Liver (tissue), 5 donors: Measurements from ENCODE around the gene ANP32A. TPM values are rescaled to one million over a fixed set of nuclear protein-coding genes. Genes with fewer than 3 reads are reported as not detected.

ENCODE experiments used
- polyA plus RNA-seq, 2 donors: library from polyadenylated mRNA; stranded (reverse) in 1 of 2; unstranded in 1 of 2; fragments of 200-250 nt in 1 of 2; fragments of >200 nt in 1 of 2; fragmentation: Nextera tagmentation in 1 of 2; extraction: Ambion mirVana in 1 of 2; gene quantifications; one replicate each; pipeline versions ENCODE4 v1.2.1 to v1.2.3, GENCODE V29; 2013 to 2015
- small RNA-seq: library from RNA; depleted of rRNA; stranded (forward); fragments of <200 nt; gene quantifications from one replicate; pipeline ENCODE3, GENCODE V24; 2014
- total RNA-seq, 2 donors: library from RNA; depleted of rRNA; stranded (reverse); fragments of >200 nt; gene quantifications; one replicate each; pipeline ENCODE4 v1.2.3, GENCODE V29; 2014
- donor health status: healthy.
- donor health status: healthy.
- donor health status: healthy.

The ANP32A gene
- total and polyA plus RNA-seq, 4 donors, result 30.5 to 60.4 (median 39.4) TPM

Small RNA genes lying within 50 kb of the gene (small RNA-seq; reads per million reads assigned to genes)
- gene MIR4312, result not detected

Other genes with a start within 250 kb of the ANP32A start
- gene CORO2B, start 241.9 kb downstream of the ANP32A start, total RNA-seq, result under 1 TPM; 0.50 to 0.65 TPM
- under 1 TPM; 0.15 to 0.54 TPM for gene CORO2B, start 241.9 kb downstream of the ANP32A start, polyA plus RNA-seq
- gene SPESP1, start 109.6 kb upstream of the ANP32A start, total RNA-seq, result 1 to 10 TPM in 1 of 2 donors, under 1 TPM in 1; 0.33 to 2.0 TPM
- gene SPESP1, start 109.6 kb upstream of the ANP32A start, polyA plus RNA-seq, result 1 to 10 TPM in 1 of 2 donors, under 1 TPM in 1; 0.80 to 3.2 TPM
- under 1 TPM; under 0.01 TPM for gene NOX5, start 193.8 kb upstream of the ANP32A start, total RNA-seq
- under 1 TPM; 0.02 to 0.08 TPM for gene NOX5, start 193.8 kb upstream of the ANP32A start, polyA plus RNA-seq